HepG2 (cell line): ENCODE data around the gene PHLPP2. TPM values are rescaled to one million over a fixed set of nuclear protein-coding genes. Genes with fewer than 3 reads are reported as not detected.
A peak's percentile ranks its signal among the peaks of the same experiment; 100 is the strongest.
"Not testable (repeated sequence)": the region's sequence is repeated elsewhere in the genome, so short reads cannot be mapped to it uniquely, and the experiment has no call there.

Source experiments
- ATAC-seq: fragments of 200-7000 bp; cut with Tn5 transposase; 3 replicates; pipeline ENCODE4 v1.9.1; 2020; ENCODE audit warnings: mild to moderate bottlenecking, moderate library complexity
- BruUV-seq: library from RNA; stranded (reverse); fragments of 400-500 nt; replicated peaks from 2 replicates; lab custom pipeline; 2021; lab: Mats Ljungman, UMichigan
- CTCF ChIA-PET: fragments of 300-600 bp; formaldehyde crosslinking; extraction: SDS; loops from one replicate; lab custom pipeline; 2021; ENCODE audit warnings: low total read pairs, inconsistent platforms, low intra/inter-chr PET ratio; lab: Yijun Ruan, JAX
- POLR2A ChIA-PET: fragments of 350-600 bp; sonication (Branson Sonifier 250); formaldehyde crosslinking; loops from one replicate; lab custom pipeline; 2020; ENCODE audit warnings: antibody characterized with exemption, inconsistent platforms; lab: Yijun Ruan, JAX
- DNase-seq: peaks from one replicate; pipeline ENCODE4 v3.0.0-alpha.2; 2015; ENCODE audit warnings: low spot score
- FAIRE-seq: peaks from 3 replicates; lab custom pipeline; 2011; peaks lifted over from hg19 to GRCh38; lab: Jason Lieb, UNC
- H2AFZ ChIP-seq: one replicate; pipeline ENCODE4 v1.6.1; 2011; ENCODE audit warnings: low read length, inconsistent platforms
- H3K27ac ChIP-seq: fragments of 300-600 bp; 3 replicates; pipeline ENCODE4 v1.8.0; 2011; ENCODE audit warnings: mixed run types, mild to moderate bottlenecking, mixed read lengths, low read length, inconsistent platforms; ENCODE audit not compliant: insufficient read depth; ENCODE audit errors: extremely low read length
- H3K27me3 ChIP-seq, 2 experiments: fragments of 200-600 bp in 1 of 2; 2 replicates in 1 of 2; 3 replicates in 1 of 2; pipeline versions ENCODE4 v1.6.0 to v1.8.0; 2011; ENCODE audit warnings: low read length in 2 of 2, mild to moderate bottlenecking in 2 of 2, moderate library complexity in 2 of 2, inconsistent platforms in 1 of 2; ENCODE audit not compliant: insufficient read depth in 2 of 2, control insufficient read depth in 1 of 2
- H3K36me3 ChIP-seq, 2 experiments: fragments of 200-600 bp in 1 of 2; replicated peaks in 1 of 2; 2 replicates in 1 of 2; 3 replicates in 1 of 2; pipeline versions ENCODE4 v1.5.1 to v1.8.0; 2011; ENCODE audit warnings: low read length in 2 of 2, inconsistent platforms in 1 of 2; ENCODE audit not compliant: insufficient read depth in 2 of 2, control insufficient read depth in 1 of 2
- H3K4me1 ChIP-seq: 2 replicates; pipeline ENCODE4 v1.5.1; 2012; ENCODE audit warnings: low read length, inconsistent platforms; ENCODE audit not compliant: insufficient read depth
- H3K4me2 ChIP-seq: 2 replicates; pipeline ENCODE4 v1.6.0; 2011; ENCODE audit warnings: low read depth, low read length, inconsistent platforms
- H3K4me3 ChIP-seq, 3 experiments: fragments of 200-600 bp in 1 of 3; sonication (generic), shearing (Covaris generic) in 1 of 3; replicated peaks in 1 of 3; 2 replicates each; pipeline ENCODE4 v1.5.1; 2011 to 2016; ENCODE audit warnings: low read length in 3 of 3, inconsistent platforms in 2 of 3, low read depth in 2 of 3, mild to moderate bottlenecking in 2 of 3, control low read depth in 1 of 3, mixed read lengths in 1 of 3; ENCODE audit not compliant: insufficient read depth in 1 of 3
- H3K79me2 ChIP-seq: one replicate; pipeline ENCODE4 v1.6.1; 2011; ENCODE audit warnings: low read length, inconsistent platforms; ENCODE audit not compliant: insufficient read depth
- H3K9ac ChIP-seq: 2 replicates; pipeline ENCODE4 v1.6.0; 2011; ENCODE audit warnings: mild to moderate bottlenecking, low read depth, low read length, inconsistent platforms; ENCODE audit not compliant: insufficient read depth
- H3K9me3 ChIP-seq: 2 replicates; pipeline ENCODE4 v1.5.1; 2012; ENCODE audit warnings: mild to moderate bottlenecking, low read length
- H4K20me1 ChIP-seq: 2 replicates; pipeline ENCODE4 v1.6.0; 2011; ENCODE audit warnings: inconsistent platforms, mild to moderate bottlenecking, low read length, moderate library complexity; ENCODE audit not compliant: insufficient read depth
- ATF7 ChIP-seq, 2 experiments: fragments of 450-650 bp in 1 of 2; sonication (generic) in 1 of 2; formaldehyde crosslinking in 1 of 2; IDR thresholded peaks; 2 replicates each; pipeline versions ENCODE4 v1.4.0 to v1.6.1; 2016 to 2020; ENCODE audit warnings: antibody characterized with exemption in 1 of 2, mild to moderate bottlenecking in 1 of 2, missing genetic modification reagents in 1 of 2
- CREB1 ChIP-seq, 2 experiments: fragments of 450-650 bp in 1 of 2; IDR thresholded peaks; 2 replicates each; pipeline ENCODE4 v1.6.1; 2016 to 2017; ENCODE audit warnings: control low read depth in 1 of 2, mild to moderate bottlenecking in 1 of 2, missing compliant biosample characterization in 1 of 2, missing genetic modification characterization in 1 of 2
- ESRRA ChIP-seq: sonication (generic); formaldehyde crosslinking; IDR thresholded peaks from 2 replicates; pipeline ENCODE4 v1.5.1; 2020; ENCODE audit warnings: mild to moderate bottlenecking, low read depth, missing genetic modification reagents
- STAG1 ChIP-seq: sonication (generic); formaldehyde crosslinking; IDR thresholded peaks from 2 replicates; pipeline ENCODE4 v1.4.0; 2020; ENCODE audit warnings: missing genetic modification reagents
- ZNF274 ChIP-seq: sonication (generic); formaldehyde crosslinking; IDR thresholded peaks from 2 replicates; pipeline ENCODE4 v1.5.1; 2020; ENCODE audit warnings: mild to moderate bottlenecking, missing genetic modification reagents
- WGBS: methylation state at CpG from one replicate; pipeline ENCODE4 v1.1.6; 2017; ENCODE audit warnings: low lambda C conversion rate; 5-methylcytosine and 5-hydroxymethylcytosine counted together
- in situ Hi-C: cut with HindIII; loops from 2 replicates; pipeline ENCODE4 v1.10.0; 2017; ENCODE audit warnings: low pct_unique_long_range_greater_than_20kb; ENCODE audit not compliant: extremely low pct_ligation_motif_present
- intact Hi-C: fragments of 100-400 bp; cut with micrococcal nuclease; formaldehyde crosslinking; loops from one replicate; pipeline ENCODE4 v1.10.0; 2022; ENCODE audit not compliant: unreplicated experiment
- polyA plus RNA-seq, 8 experiments: library from polyadenylated mRNA; depleted of rRNA in 3 of 8; stranded (reverse) in 7 of 8; unstranded in 1 of 8; fragments of >200 nt; fragmentation: Illumina TruSeq in 4 of 8; extraction: Trizol in 4 of 8; gene quantifications; 2 replicates each; pipeline versions ENCODE4 v1.2.1 to v1.2.3, GENCODE V29; 2011 to 2016; ENCODE audit warnings: low read depth in 4 of 8, missing spikeins in 1 of 8, mixed read lengths in 1 of 8; ENCODE audit not compliant: insufficient read depth in 1 of 8
- total RNA-seq, 5 experiments: library from RNA; depleted of rRNA; stranded (reverse); fragments of >200 nt; fragmentation: Illumina TruSeq; extraction: Trizol; gene quantifications; 2 replicates each; pipeline ENCODE4 v1.2.3, GENCODE V29; 2016; ENCODE audit warnings: low read depth in 1 of 5
- TF ChIP-seq, protein P1 (sequence below): sonication (generic); formaldehyde crosslinking; IDR thresholded peaks from 2 replicates; pipeline ENCODE4 v1.4.0; 2020; ENCODE audit warnings: mild to moderate bottlenecking, missing genetic modification reagents
- TF ChIP-seq, protein P2 (sequence below): sonication (generic); formaldehyde crosslinking; IDR thresholded peaks from 2 replicates; pipeline ENCODE4 v1.5.0; 2020; ENCODE audit warnings: mild to moderate bottlenecking, missing genetic modification reagents, moderate library complexity
- TF ChIP-seq, protein P3 (sequence below): sonication (generic); formaldehyde crosslinking; IDR thresholded peaks from 2 replicates; pipeline ENCODE4 v1.4.0; 2020; ENCODE audit warnings: missing genetic modification reagents, mild to moderate bottlenecking, borderline replicate concordance

The PHLPP2 gene
- total and polyA plus RNA-seq, 2 of the 13 experiments (the other 11 are each of a cell fraction or from before 2014, with no cell fraction given): 8.9 TPM

DNA sequence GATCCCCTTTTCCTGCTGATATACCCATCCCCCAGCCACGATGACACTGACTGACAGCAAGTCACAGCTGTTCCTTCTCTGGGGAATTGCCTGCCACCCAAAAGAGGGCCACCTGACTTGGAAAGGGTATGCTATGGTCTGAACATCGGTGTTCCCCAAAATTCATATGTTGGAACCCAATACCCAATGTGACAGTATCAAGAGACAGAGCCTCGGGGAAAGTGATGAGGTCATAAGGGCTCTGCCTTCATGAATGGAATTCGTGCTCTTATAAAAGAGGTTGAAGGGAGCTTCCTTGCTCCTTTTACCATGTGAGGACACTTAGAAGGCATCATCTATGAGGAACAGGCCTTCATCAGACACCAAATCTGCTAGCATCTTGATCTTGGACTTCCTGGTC is 106.1 kb downstream of the PHLPP2 start:
- WGBS: 0% methylated on average over 4 of the region's 4 CpGs
- FAIRE-seq (no peak), ATAC-seq (no peak), DNase-seq (no peak)
- intact Hi-C loops: loop anchor here (10.0 kb wide), 1 partner anchor 194 kb away; no protein-coding TSS in a partner anchor
- Histone ChIP-seq H3K9me3 (no peaks in the 10 kb centered on the region), H3K27me3 (0 out of 5 replicates have a peak, but pooled peaks cover 0 to 2% of the 10 kb centered on the region in 2 experiments), H3K79me2 (no peaks in the 10 kb centered on the region), H3K27ac (no peak overlapping the region), H4K20me1 (no peaks in the 10 kb centered on the region), H3K4me1 (peaks cover 29% of the 10 kb centered on the region), H3K4me2 (no peak overlapping the region), H3K4me3 (no peak overlapping the region), H3K9ac (no peak overlapping the region), H3K36me3 (no peaks in the 10 kb centered on the region)
- POLR2A ChIA-PET: no interaction called here
- in situ Hi-C loops: no loop called here
- no peak for TF ChIP-seq ESRRA
- TF ChIP-seq, protein P1, sequence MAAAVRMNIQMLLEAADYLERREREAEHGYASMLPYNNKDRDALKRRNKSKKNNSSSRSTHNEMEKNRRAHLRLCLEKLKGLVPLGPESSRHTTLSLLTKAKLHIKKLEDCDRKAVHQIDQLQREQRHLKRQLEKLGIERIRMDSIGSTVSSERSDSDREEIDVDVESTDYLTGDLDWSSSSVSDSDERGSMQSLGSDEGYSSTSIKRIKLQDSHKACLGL: no peak
- peak; percentile 63; the same call in 1 of the 2 replicates for TF ChIP-seq ATF7 (IDR thresholded peaks at IDR 0.05)
- no peak for TF ChIP-seq ATF7 (CRISPR knock-in tag; IDR thresholded peaks at IDR 0.05)
- peak; percentile 41; the same call in 1 of the 2 replicates for TF ChIP-seq CREB1 (IDR thresholded peaks at IDR 0.05)
- no peak for TF ChIP-seq CREB1 (CRISPR knock-in tag; IDR thresholded peaks at IDR 0.05)
- TF ChIP-seq, all 625 proteins: peak for 2
- CTCF ChIA-PET: no interaction called here
- no TSS peak for BruUV-seq
- no peak overlapping the region for H2AFZ ChIP-seq

DNA sequence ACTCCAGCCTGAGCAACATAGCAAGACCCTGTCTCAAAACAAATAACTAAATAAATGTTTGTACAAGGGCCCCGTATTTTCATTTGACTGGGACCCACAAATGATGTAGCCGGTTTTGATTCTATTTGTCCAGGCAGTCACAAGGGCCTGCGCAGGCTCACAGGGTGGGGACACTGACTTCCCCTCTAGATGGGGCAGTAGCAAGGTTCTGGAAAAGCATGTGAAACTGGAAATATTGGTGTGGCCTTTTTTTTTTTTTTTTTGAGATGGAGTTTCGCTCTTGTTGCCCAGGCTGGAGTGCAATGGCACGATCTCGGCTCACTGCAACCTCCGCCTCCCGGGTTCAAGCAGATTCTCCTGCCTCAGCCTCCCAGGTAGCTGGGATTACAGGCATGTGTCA is 109.5 kb downstream of the PHLPP2 start:
- ATAC-seq: peak; percentile 40
- intact Hi-C loops: loop anchor here (10.0 kb wide), 1 partner anchor 190 kb away; no protein-coding TSS in a partner anchor

More for the DNA sequence above, 109.5 kb downstream of the PHLPP2 start:
- H3K79me2 ChIP-seq, H3K4me2 ChIP-seq, H3K36me3 ChIP-seq, FAIRE-seq, H3K9ac ChIP-seq, H3K4me3 ChIP-seq, H3K27ac ChIP-seq, BruUV-seq, CTCF ChIA-PET, H3K27me3 ChIP-seq, H4K20me1 ChIP-seq, DNase-seq, H3K9me3 ChIP-seq, in situ Hi-C loops, H2AFZ ChIP-seq: not testable (repeated sequence)
- POLR2A ChIA-PET: interaction anchor here (1.6 kb wide), 1 partner anchor 50 kb away, joined by 6 read pairs; no protein-coding TSS in a partner anchor
- H3K4me1 ChIP-seq: peaks cover 47% of the 10 kb centered on the region
- 48% methylated on average over 8 of the region's 8 CpGs for WGBS
- TF ChIP-seq ZNF274 (CRISPR knock-in tag): 0 out of 2 replicates have a peak, but pooled peaks have one; percentile 21
- TF ChIP-seq, protein P2, sequence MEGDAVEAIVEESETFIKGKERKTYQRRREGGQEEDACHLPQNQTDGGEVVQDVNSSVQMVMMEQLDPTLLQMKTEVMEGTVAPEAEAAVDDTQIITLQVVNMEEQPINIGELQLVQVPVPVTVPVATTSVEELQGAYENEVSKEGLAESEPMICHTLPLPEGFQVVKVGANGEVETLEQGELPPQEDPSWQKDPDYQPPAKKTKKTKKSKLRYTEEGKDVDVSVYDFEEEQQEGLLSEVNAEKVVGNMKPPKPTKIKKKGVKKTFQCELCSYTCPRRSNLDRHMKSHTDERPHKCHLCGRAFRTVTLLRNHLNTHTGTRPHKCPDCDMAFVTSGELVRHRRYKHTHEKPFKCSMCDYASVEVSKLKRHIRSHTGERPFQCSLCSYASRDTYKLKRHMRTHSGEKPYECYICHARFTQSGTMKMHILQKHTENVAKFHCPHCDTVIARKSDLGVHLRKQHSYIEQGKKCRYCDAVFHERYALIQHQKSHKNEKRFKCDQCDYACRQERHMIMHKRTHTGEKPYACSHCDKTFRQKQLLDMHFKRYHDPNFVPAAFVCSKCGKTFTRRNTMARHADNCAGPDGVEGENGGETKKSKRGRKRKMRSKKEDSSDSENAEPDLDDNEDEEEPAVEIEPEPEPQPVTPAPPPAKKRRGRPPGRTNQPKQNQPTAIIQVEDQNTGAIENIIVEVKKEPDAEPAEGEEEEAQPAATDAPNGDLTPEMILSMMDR: peak; percentile 33; the same call in 1 of the 2 replicates
- peak; percentile 39; the same call in 1 of the 2 replicates for TF ChIP-seq STAG1 (CRISPR knock-in tag)
- TF ChIP-seq, protein P3, sequence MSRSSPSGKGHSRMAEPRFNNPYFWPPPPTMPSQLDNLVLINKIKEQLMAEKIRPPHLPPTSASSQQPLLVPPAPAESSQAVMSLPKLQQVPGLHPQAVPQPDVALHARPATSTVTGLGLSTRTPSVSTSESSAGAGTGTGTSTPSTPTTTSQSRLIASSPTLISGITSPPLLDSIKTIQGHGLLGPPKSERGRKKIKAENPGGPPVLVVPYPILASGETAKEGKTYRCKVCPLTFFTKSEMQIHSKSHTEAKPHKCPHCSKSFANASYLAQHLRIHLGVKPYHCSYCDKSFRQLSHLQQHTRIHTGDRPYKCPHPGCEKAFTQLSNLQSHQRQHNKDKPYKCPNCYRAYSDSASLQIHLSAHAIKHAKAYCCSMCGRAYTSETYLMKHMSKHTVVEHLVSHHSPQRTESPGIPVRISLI: peak; percentile 63; the same call in 1 of the 2 replicates
